SK-N-MC (cell line): ENCODE data around the gene RASAL1.

Experiments
- EZH2 ChIP-seq: fragments of 200-600 bp; sonication (generic); IDR thresholded peaks from one replicate; pipeline ENCODE4 v1.6.1; 2017; ENCODE audit warnings: antibody characterized with exemption
- POLR2AphosphoS5 ChIP-seq: IDR thresholded peaks from 2 replicates; pipeline ENCODE4 v1.6.1; 2012; ENCODE audit warnings: mild to moderate bottlenecking, low read depth, low read length, borderline replicate concordance

DNA sequence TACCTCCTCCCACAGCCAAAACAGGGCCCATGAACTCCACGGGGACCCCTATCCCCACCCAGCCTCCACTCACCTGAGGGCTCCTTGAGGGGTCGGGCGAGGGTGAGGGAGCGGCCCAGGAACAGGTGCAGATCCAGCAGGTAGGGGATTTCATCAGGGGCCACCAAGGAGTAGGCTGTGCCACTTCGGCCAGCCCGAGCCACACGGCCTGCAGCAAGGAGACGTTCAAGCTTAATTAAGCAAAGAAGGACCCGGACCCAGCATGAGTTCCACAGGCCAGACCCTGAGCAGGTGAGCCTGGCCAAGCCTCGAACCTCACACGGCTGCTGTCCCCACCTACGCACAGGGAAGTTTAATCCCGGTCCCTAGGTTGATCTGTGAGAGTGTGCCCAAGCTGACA lies 34.1 kb upstream of the RASAL1 start:
- no peak for TF ChIP-seq POLR2AphosphoS5
- TF ChIP-seq EZH2, result no peak
